Esophagus squamous epithelium (tissue), 4 donors: Measurements from ENCODE around the gene TDRD5.

Experiments
- POLR2A ChIP-seq, 4 donors: fragments of 450-650 bp; IDR thresholded peaks; one replicate each; pipeline ENCODE4 v1.6.1; 2017; ENCODE audit warnings: antibody characterized with exemption in 4 of 4, mild to moderate bottlenecking in 4 of 4, moderate library complexity in 3 of 4
- TF ChIP-seq, protein P1 (sequence below), 6 experiments: fragments of 450-650 bp in 4 of 6; fragments of 200-600 bp in 2 of 6; sonication (generic) in 2 of 6; IDR thresholded peaks; one replicate each; pipeline ENCODE4 v1.5.1; 2016 to 2019; ENCODE audit warnings: antibody characterized with exemption in 6 of 6, mild to moderate bottlenecking in 4 of 6, moderate library complexity in 4 of 6

DNA sequence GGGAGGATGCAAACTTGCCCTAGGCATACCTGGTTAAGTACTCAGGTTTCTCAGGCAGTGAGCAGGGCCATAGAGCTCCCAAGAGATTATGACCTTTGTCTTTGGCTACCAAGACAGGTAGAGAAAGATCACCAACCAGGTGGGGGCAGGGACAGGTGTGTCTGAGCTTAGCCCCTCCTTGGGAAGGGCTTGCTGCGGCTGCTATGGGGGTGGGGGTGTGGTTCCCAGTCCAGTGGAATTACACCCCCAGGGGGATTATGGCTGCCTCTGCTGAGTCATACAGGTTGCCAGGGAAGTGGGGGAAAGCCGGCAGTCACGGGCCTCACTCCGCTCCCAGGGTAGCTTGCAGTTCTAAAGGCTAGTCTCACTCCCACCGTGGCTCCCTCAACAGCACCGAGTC is 86.2 kb downstream of the TDRD5 start:
- TF ChIP-seq, protein P1, sequence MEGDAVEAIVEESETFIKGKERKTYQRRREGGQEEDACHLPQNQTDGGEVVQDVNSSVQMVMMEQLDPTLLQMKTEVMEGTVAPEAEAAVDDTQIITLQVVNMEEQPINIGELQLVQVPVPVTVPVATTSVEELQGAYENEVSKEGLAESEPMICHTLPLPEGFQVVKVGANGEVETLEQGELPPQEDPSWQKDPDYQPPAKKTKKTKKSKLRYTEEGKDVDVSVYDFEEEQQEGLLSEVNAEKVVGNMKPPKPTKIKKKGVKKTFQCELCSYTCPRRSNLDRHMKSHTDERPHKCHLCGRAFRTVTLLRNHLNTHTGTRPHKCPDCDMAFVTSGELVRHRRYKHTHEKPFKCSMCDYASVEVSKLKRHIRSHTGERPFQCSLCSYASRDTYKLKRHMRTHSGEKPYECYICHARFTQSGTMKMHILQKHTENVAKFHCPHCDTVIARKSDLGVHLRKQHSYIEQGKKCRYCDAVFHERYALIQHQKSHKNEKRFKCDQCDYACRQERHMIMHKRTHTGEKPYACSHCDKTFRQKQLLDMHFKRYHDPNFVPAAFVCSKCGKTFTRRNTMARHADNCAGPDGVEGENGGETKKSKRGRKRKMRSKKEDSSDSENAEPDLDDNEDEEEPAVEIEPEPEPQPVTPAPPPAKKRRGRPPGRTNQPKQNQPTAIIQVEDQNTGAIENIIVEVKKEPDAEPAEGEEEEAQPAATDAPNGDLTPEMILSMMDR (IDR thresholded peaks at IDR 0.05), result no peak
- TF ChIP-seq POLR2A (IDR thresholded peaks at IDR 0.05), result no peak
